Measurements from ENCODE around the gene FBLN1. TPM values are rescaled to one million over a fixed set of nuclear protein-coding genes. Genes with fewer than 3 reads are reported as not detected.

FBLN1 gene
- total and polyA plus RNA-seq, 12 donors, result 31.3 to 126 (median 51.0) TPM

DNA sequence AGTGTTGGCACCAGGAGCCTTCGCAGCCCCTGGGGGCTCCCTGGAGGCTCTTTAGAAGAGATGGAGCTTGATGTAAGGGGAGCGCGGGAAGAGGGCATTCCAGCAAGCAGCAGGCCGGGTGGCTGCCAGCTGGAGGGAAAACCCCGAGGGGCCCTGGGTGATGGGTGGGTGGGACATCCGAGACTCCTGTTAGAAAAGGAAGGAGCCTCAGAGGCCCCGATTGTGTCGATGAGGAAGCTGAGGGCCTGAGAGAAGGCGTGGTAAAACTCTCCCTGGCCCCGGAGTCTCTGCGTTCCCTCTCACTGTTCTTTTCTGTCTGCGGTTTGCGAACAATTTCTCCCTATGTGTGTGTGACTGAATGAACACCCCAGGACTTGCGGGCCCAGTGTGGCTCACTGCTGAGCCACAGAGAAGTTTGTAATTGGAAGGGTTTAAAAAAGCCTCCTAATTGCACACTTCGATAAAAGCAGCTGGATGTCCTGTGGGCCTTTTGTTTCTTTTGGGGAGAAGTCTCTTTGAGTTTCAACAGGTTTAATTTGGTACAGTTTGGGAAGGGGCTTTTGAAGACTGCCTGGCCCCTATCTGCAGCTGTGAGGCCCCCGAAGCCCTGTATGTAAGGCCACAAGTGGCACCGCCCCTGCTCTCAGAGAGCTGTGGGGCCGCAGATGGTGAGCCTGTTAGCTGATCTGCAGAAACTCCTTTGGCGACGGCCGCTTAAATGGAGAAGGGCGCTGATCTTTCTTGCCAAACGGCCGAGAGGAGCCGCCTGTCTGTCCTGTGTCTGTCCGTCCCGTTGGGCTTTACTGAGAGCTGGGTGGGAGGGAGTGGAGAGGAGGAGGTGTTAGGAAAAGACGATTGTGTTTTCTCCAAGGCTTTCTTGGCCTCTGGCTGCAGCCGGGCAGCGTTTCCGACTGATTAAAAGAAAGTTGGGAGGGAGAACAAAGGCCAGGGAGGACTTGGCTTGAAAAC, 2.0 kb downstream of the FBLN1 start:
- TF ChIP-seq, protein P1, sequence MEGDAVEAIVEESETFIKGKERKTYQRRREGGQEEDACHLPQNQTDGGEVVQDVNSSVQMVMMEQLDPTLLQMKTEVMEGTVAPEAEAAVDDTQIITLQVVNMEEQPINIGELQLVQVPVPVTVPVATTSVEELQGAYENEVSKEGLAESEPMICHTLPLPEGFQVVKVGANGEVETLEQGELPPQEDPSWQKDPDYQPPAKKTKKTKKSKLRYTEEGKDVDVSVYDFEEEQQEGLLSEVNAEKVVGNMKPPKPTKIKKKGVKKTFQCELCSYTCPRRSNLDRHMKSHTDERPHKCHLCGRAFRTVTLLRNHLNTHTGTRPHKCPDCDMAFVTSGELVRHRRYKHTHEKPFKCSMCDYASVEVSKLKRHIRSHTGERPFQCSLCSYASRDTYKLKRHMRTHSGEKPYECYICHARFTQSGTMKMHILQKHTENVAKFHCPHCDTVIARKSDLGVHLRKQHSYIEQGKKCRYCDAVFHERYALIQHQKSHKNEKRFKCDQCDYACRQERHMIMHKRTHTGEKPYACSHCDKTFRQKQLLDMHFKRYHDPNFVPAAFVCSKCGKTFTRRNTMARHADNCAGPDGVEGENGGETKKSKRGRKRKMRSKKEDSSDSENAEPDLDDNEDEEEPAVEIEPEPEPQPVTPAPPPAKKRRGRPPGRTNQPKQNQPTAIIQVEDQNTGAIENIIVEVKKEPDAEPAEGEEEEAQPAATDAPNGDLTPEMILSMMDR (IDR thresholded peaks at IDR 0.05), result no peak
- 27 to 31% methylated on average over 31 of the region's 31 CpGs for WGBS, 2 donors
- H3K27me3 ChIP-seq, result peaks cover 8 to 59% (median 39%) of the 10 kb centered on the region in 7 donors
- ATAC-seq, result peak; percentile 12 to 54 (median 42)
- H3K9me3 ChIP-seq, result no peaks in the 10 kb centered on the region
- DNase-seq, result peak in 1 of 2 donors; percentile 63
- no peaks in the 10 kb centered on the region for H3K36me3 ChIP-seq
- peak overlapping the region in 9 of 10 donors; percentile 44 to 64 (median 55) for H3K4me3 ChIP-seq
- intact Hi-C loops (cut with DNase I), result loop anchor here in 1 of 10 donors (2.0 kb wide), 1 partner anchor 48 kb away; no protein-coding TSS in a partner anchor
- H3K4me1 ChIP-seq, result peaks cover 0 to 33% (median 11%) of the 10 kb centered on the region in 9 donors
- peak overlapping the region; percentile 40 to 82 (median 66) for H3K27ac ChIP-seq

DNA sequence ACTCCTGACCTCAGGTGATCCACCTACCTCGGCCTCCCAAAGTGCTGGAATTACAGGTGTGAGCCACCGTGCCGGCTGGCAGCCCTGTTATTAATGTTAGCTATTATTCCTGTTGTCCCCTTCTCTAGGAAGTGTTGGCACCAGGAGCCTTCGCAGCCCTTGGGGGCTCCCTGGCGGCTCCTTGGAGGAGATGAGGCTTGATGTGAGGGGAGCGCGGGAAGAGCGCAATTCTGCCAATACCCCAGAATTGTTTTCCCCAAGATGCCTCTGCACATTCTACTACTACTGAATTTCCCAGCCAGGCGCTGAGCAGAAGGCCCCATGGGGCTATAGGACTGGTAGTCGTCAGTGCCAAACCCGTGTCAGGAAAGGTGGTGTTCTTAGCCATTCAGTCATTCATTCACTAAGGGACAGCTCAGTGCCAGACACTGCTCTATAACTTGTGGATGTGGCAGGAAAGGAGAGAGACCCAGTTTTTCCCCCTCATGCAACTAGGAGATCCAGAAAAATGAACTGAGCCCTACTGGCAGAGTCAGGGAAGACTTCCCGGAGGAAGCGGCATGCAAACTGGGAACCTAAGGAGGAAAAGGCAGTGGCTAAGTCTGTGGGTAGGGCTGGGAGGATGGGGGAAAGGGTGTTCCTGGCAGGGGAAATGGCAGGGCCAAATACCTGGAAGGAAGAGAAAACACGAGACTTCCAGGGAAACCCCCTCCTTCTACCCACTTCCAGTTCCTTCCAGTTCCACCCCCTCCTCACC, 3.5 kb downstream of the FBLN1 start:
- 90 to 95% methylated on average over 14 of the region's 14 CpGs for WGBS, 2 donors
- Histone ChIP-seq H3K27me3 (peaks cover 8 to 55% (median 34%) of the 10 kb centered on the region in 7 donors), H3K4me3 (peak overlapping the region in 1 of 10 donors; percentile 61), H3K27ac (peak overlapping the region in 2 of 10 donors; percentile 75 to 82), H3K9me3 (no peaks in the 10 kb centered on the region), H3K36me3 (no peaks in the 10 kb centered on the region), H3K4me1 (peaks cover 0 to 43% (median 13%) of the 10 kb centered on the region in 9 donors)
- TF ChIP-seq, protein P1 (IDR thresholded peaks at IDR 0.05), result no peak
- intact Hi-C loops (cut with DNase I), result loop anchor here in 1 of 10 donors (2.0 kb wide), 1 partner anchor 47 kb away; no protein-coding TSS in a partner anchor
- no peak for DNase-seq
- no peak for ATAC-seq

DNA sequence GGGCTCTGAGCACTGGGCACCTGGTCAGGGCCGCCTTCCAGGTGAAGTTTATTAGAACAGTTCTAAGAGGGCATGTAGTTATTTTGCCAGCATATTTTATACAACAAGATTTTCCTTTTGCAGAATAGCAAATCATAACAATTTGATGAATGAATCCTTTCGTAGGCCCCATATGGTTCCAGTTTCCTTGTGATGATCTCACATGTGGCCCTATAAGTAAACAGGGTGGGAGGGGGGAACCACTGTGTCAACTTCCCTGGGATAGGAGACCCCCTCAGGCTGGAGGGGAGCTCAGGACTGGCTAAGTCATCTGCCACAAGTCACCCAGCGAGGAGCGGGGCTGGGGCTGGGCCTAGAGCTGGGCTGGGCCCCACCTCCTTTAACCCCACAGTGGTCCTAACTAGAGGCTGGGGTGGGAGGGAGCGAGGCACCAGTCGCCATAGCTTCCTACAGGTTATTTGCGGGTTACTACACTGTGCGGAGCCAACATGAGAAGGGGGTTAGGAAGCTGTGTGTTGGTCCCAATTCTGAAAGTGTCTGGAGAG, 4.2 kb downstream of the FBLN1 start:
- DNase-seq (no peak), ATAC-seq (no peak)
- TF ChIP-seq, protein P1 (IDR thresholded peaks at IDR 0.05), result no peak
- Histone ChIP-seq H3K4me3 (no peak overlapping the region), H3K9me3 (no peaks in the 10 kb centered on the region), H3K27ac (peak overlapping the region in 1 of 10 donors; percentile 7), H3K4me1 (peaks cover 0 to 43% (median 13%) of the 10 kb centered on the region in 9 donors), H3K27me3 (peaks cover 8 to 47% (median 34%) of the 10 kb centered on the region in 7 donors), H3K36me3 (no peaks in the 10 kb centered on the region)
- 81 to 89% methylated on average over 8 of the region's 8 CpGs for WGBS, 2 donors
- intact Hi-C loops (cut with DNase I), result no loop called here

DNA sequence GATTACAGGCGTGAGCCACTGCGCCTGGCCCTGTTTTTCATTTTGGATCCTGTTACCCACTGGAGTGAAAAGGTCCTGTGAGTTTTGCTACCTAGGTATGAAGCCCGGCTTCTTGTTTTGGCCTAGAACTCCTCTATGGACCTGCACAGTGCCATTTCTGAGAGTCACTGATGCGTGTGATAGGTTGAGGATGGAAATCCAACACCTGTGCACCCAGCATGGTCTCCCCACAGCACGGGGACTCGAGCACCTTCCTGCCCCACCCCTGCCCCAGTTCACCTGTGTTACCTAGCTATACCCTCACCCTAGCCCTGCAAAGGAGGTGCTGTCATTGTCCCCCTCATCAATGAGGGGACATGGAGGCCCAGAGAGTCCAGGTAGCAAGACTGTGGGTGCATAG, 5.1 kb downstream of the FBLN1 start:
- H3K4me3 ChIP-seq, result no peak overlapping the region
- H3K27me3 ChIP-seq, result peaks cover 8 to 38% (median 28%) of the 10 kb centered on the region in 7 donors
- no peak for ATAC-seq
- H3K9me3 ChIP-seq, result no peaks in the 10 kb centered on the region
- H3K4me1 ChIP-seq, result peaks cover 3 to 47% (median 15%) of the 10 kb centered on the region in 9 donors
- WGBS, 2 donors, result 92 to 95% methylated on average over 6 of the region's 6 CpGs
- intact Hi-C loops (cut with DNase I), result no loop called here
- TF ChIP-seq, protein P1 (IDR thresholded peaks at IDR 0.05), result no peak
- H3K27ac ChIP-seq, result no peak overlapping the region
- no peak for DNase-seq
- no peaks in the 10 kb centered on the region for H3K36me3 ChIP-seq

Measured in heart right ventricle (tissue), 16 donors.